Activated naive CD4-positive, alpha-beta T cell treated with anti-CD3 and anti-CD28 coated beads, Interleukin-2, amount 10 ng/mL, durations not matched to agents 7 days and 5 days (primary cell): Measurements from ENCODE around the gene AXIN2.
"Not testable (repeated sequence)": the region's sequence is repeated elsewhere in the genome, so short reads cannot be mapped to it uniquely, and the experiment has no call there.

Experiments used
- CTCF ChIA-PET: fragments of 350-600 bp; sonication (Branson Sonifier 250); formaldehyde crosslinking; loops from one replicate; lab custom pipeline; 2021; ENCODE audit warnings: antibody characterized with exemption; lab: Charles Lee
- DNase-seq: peaks from one replicate; pipeline ENCODE4 v3.0.0-alpha.2; 2020
- H3K27ac Mint-ChIP-seq: one replicate; pipeline ENCODE4 v1.8.0; 2021; ENCODE audit warnings: mild to moderate bottlenecking, moderate library complexity, mixed read lengths
- H3K27me3 Mint-ChIP-seq: one replicate; pipeline ENCODE4 v1.8.0; 2021; ENCODE audit warnings: mild to moderate bottlenecking, mixed read lengths
- H3K36me3 Mint-ChIP-seq: one replicate; pipeline ENCODE4 v1.8.0; 2021; ENCODE audit warnings: mixed read lengths
- H3K4me1 Mint-ChIP-seq: one replicate; pipeline ENCODE4 v1.8.0; 2021; ENCODE audit warnings: mixed read lengths
- H3K4me3 Mint-ChIP-seq: one replicate; pipeline ENCODE4 v1.8.0; 2021; ENCODE audit warnings: mild to moderate bottlenecking, moderate library complexity, mixed read lengths
- H3K9me3 Mint-ChIP-seq: one replicate; pipeline ENCODE4 v1.8.0; 2021; ENCODE audit warnings: mixed read lengths

AXIN2 gene

GRCh38 chr17:65518256-65518655 lies 43.2 kb downstream of the AXIN2 start:
- Mint-ChIP-seq H3K9me3 (peaks cover 2% of the 10 kb centered on the region), H3K36me3 (no peaks in the 10 kb centered on the region), H3K4me3 (no peak overlapping the region), H3K4me1 (peaks cover 36% of the 10 kb centered on the region), H3K27me3 (peaks cover 66% of the 10 kb centered on the region), H3K27ac (no peak overlapping the region)
- no peak for DNase-seq
- CTCF ChIA-PET: no interaction called here

GRCh38 chr17:65515959-65516948 lies 45.2 kb downstream of the AXIN2 start:
- Mint-ChIP-seq H3K4me1 (peaks cover 17% of the 10 kb centered on the region), H3K9me3 (peaks cover 2% of the 10 kb centered on the region), H3K27me3 (peaks cover 69% of the 10 kb centered on the region), H3K36me3 (no peaks in the 10 kb centered on the region), H3K4me3 (no peak overlapping the region), H3K27ac (no peak overlapping the region)
- CTCF ChIA-PET: interaction anchor here (0.6 kb wide), 1 partner anchor 14 kb away, joined by 3 read pairs; no protein-coding TSS in a partner anchor
- DNase-seq: no peak

- Mint-ChIP-seq H3K36me3 (no peaks in the 10 kb centered on the region), H3K9me3 (peaks cover 4% of the 10 kb centered on the region), H3K27me3 (peaks cover 71% of the 10 kb centered on the region), H3K4me1 (peaks cover 10% of the 10 kb centered on the region), H3K27ac (no peak overlapping the region), H3K4me3 (no peak overlapping the region)
- CTCF ChIA-PET: interaction anchor here (1.1 kb wide), 1 partner anchor 42 kb away, joined by 3 read pairs; no protein-coding TSS in a partner anchor
- no peak for DNase-seq
Observed at GRCh38 chr17:65515512-65515911, 45.9 kb downstream of the AXIN2 start.

GRCh38 chr17:65514541-65514940 lies 46.9 kb downstream of the AXIN2 start:
- CTCF ChIA-PET: interaction anchor here (0.7 to 1.1 kb wide), 2 partner anchors 41 kb away, joined by 3 read pairs; no protein-coding TSS in a partner anchor

GRCh38 chr17:65514082-65514481 lies 47.4 kb downstream of the AXIN2 start:
- peaks cover 63% of the 10 kb centered on the region for H3K27me3 Mint-ChIP-seq
- no peak for DNase-seq
- H3K4me1 Mint-ChIP-seq: peaks cover 3% of the 10 kb centered on the region
- CTCF ChIA-PET: interaction anchor here (0.7 to 1.0 kb wide), 2 partner anchors 42 to 219 kb away, joined by 3 read pairs; no protein-coding TSS in a partner anchor
- H3K36me3 Mint-ChIP-seq: peaks cover 2% of the 10 kb centered on the region
- peaks cover 4% of the 10 kb centered on the region for H3K9me3 Mint-ChIP-seq
- H3K27ac Mint-ChIP-seq: no peak overlapping the region
- no peak overlapping the region for H3K4me3 Mint-ChIP-seq

More at GRCh38 chr17:65514541-65514940, 46.9 kb downstream of the AXIN2 start:
- Mint-ChIP-seq H3K9me3 (peaks cover 4% of the 10 kb centered on the region), H3K27me3 (peaks cover 66% of the 10 kb centered on the region), H3K4me1 (peaks cover 4% of the 10 kb centered on the region), H3K4me3 (no peak overlapping the region), H3K27ac (no peak overlapping the region), H3K36me3 (peaks cover 2% of the 10 kb centered on the region)
- DNase-seq: no peak

- no peak overlapping the region for H3K4me3 Mint-ChIP-seq
- H3K27ac Mint-ChIP-seq: no peak overlapping the region
- peaks cover 2% of the 10 kb centered on the region for H3K9me3 Mint-ChIP-seq
- peaks cover 37% of the 10 kb centered on the region for H3K27me3 Mint-ChIP-seq
- H3K36me3 Mint-ChIP-seq: peaks cover 3% of the 10 kb centered on the region
- no peak for DNase-seq
- CTCF ChIA-PET: no interaction called here
- H3K4me1 Mint-ChIP-seq: peaks cover 3% of the 10 kb centered on the region
Observed at GRCh38 chr17:65511316-65511715, 50.1 kb downstream of the AXIN2 start.

- Mint-ChIP-seq H3K27me3 (peaks cover 30% of the 10 kb centered on the region), H3K27ac (no peak overlapping the region), H3K4me3 (no peak overlapping the region), H3K36me3 (peaks cover 3% of the 10 kb centered on the region), H3K9me3 (peaks cover 2% of the 10 kb centered on the region), H3K4me1 (peaks cover under 1% of the 10 kb centered on the region)
- no peak for DNase-seq
- CTCF ChIA-PET: no interaction called here
Observed at GRCh38 chr17:65509032-65509431, 52.4 kb downstream of the AXIN2 start.

- H3K36me3 Mint-ChIP-seq, H3K27ac Mint-ChIP-seq, CTCF ChIA-PET, H3K4me3 Mint-ChIP-seq, DNase-seq, H3K4me1 Mint-ChIP-seq, H3K9me3 Mint-ChIP-seq: not testable (repeated sequence)
- peaks cover 22% of the 10 kb centered on the region for H3K27me3 Mint-ChIP-seq
Observed at GRCh38 chr17:65504673-65505072, 56.8 kb downstream of the AXIN2 start.

- Mint-ChIP-seq H3K9me3 (no peaks in the 10 kb centered on the region), H3K36me3 (peaks cover 1% of the 10 kb centered on the region), H3K27me3 (peaks cover 27% of the 10 kb centered on the region), H3K4me1 (no peaks in the 10 kb centered on the region), H3K4me3 (no peak overlapping the region), H3K27ac (peak overlapping the region; percentile 5)
- no peak for DNase-seq
- CTCF ChIA-PET: no interaction called here
Observed at GRCh38 chr17:65504141-65504540, 57.3 kb downstream of the AXIN2 start.

GRCh38 chr17:65503557-65503956 lies 57.9 kb downstream of the AXIN2 start:
- H3K9me3 Mint-ChIP-seq: no peaks in the 10 kb centered on the region
- peaks cover 1% of the 10 kb centered on the region for H3K36me3 Mint-ChIP-seq
- H3K27ac Mint-ChIP-seq: no peak overlapping the region
- no peak overlapping the region for H3K4me3 Mint-ChIP-seq
- CTCF ChIA-PET: no interaction called here
- H3K4me1 Mint-ChIP-seq: no peaks in the 10 kb centered on the region
- H3K27me3 Mint-ChIP-seq: peaks cover 33% of the 10 kb centered on the region
- DNase-seq: no peak

- H3K27me3 Mint-ChIP-seq: peaks cover 44% of the 10 kb centered on the region
- no peak for DNase-seq
- H3K4me1 Mint-ChIP-seq: peaks cover 18% of the 10 kb centered on the region
- H3K4me3 Mint-ChIP-seq: no peak overlapping the region
- H3K27ac Mint-ChIP-seq: no peak overlapping the region
- no peaks in the 10 kb centered on the region for H3K9me3 Mint-ChIP-seq
- CTCF ChIA-PET: no interaction called here
- H3K36me3 Mint-ChIP-seq: no peaks in the 10 kb centered on the region
Observed at GRCh38 chr17:65498816-65499215, 62.6 kb downstream of the AXIN2 start.

GRCh38 chr17:65496801-65497200 lies 64.6 kb downstream of the AXIN2 start:
- no peak overlapping the region for H3K4me3 Mint-ChIP-seq
- H3K27me3 Mint-ChIP-seq: peaks cover 49% of the 10 kb centered on the region
- peak overlapping the region; percentile 71 for H3K27ac Mint-ChIP-seq
- no peaks in the 10 kb centered on the region for H3K9me3 Mint-ChIP-seq
- CTCF ChIA-PET: no interaction called here
- peaks cover 18% of the 10 kb centered on the region for H3K4me1 Mint-ChIP-seq
- DNase-seq: no peak
- no peaks in the 10 kb centered on the region for H3K36me3 Mint-ChIP-seq

GRCh38 chr17:65495122-65496055 lies 66.1 kb downstream of the AXIN2 start:
- Mint-ChIP-seq H3K36me3 (no peaks in the 10 kb centered on the region), H3K9me3 (no peaks in the 10 kb centered on the region), H3K4me1 (peaks cover 18% of the 10 kb centered on the region), H3K27ac (peak overlapping the region; percentile 56), H3K4me3 (peak overlapping the region; percentile 24), H3K27me3 (peaks cover 47% of the 10 kb centered on the region)
- CTCF ChIA-PET: no interaction called here
- DNase-seq: peak; percentile 49
